Fibroblast of upper back skin (primary cell): ENCODE results near the gene CNOT2.

Experiments
- DNase-seq: peaks from one replicate; pipeline ENCODE4 v3.0.0-alpha.2; 2013

Gene CNOT2, protein sequence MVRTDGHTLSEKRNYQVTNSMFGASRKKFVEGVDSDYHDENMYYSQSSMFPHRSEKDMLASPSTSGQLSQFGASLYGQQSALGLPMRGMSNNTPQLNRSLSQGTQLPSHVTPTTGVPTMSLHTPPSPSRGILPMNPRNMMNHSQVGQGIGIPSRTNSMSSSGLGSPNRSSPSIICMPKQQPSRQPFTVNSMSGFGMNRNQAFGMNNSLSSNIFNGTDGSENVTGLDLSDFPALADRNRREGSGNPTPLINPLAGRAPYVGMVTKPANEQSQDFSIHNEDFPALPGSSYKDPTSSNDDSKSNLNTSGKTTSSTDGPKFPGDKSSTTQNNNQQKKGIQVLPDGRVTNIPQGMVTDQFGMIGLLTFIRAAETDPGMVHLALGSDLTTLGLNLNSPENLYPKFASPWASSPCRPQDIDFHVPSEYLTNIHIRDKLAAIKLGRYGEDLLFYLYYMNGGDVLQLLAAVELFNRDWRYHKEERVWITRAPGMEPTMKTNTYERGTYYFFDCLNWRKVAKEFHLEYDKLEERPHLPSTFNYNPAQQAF

DNA sequence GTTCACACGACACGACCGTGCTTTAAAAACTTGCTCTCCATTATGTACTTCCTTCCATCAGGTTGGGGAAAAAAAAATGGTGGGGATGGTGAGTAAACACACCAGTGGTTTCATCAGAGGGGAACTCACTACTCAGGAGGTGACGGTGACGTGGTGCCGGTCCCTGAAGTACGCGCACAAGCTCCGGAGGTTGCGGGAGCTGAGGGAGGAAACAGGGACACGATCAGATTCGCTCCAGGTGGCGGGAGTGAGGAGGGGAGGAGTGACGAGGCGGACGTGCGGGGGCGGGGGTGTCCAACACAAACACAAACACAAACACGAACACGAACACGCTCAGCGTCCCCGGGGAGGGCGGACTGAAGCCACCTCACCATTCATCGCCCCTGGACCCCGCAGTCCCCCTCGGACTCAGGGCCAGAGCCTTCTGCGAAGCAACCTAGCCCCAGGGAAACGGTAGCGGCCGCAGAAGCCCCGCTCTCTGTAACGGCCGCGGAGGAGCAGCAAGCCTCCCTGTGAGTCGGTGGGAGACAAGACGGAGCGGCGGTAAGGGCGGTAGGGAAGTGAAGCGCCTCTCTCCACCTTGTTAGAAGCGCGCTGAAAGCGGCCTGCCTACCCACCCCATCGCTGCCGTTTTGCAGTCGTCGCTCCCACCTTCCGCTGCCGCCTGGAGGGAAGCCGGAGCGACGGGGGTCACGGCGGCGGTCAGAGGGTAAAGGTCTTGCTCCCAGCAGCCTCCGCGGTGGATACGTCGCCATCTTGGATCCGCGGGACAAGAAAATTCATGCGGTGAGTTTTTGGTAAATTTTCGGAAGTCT, at the start of gene CNOT2:
Gene CNOT2 (plus strand): TSS at position 739 of the 815 bp plus-strand sequence. CDS start 34,794 bp downstream, outside the sequence.
- peak; percentile 87 for DNase-seq

DNA sequence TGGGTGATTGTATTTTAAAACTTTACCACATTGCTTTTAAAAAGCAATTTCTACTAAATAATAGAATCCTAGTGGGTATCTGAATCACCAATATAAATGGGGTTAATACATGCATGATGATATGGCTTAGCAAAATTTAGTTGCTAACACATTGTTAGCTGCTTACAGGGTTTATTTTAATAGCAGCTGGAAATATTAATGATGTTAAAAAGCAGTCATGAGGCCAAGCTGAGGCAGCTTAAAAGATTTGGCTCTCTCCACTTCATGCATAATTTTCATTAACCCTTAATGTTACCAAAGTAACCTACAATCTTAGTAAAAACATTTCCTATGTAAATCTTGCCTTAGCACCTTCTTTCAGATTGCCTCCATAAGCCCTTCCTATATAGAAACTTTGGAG, 49.2 kb upstream of the CNOT2 start:
- no peak for DNase-seq

DNA sequence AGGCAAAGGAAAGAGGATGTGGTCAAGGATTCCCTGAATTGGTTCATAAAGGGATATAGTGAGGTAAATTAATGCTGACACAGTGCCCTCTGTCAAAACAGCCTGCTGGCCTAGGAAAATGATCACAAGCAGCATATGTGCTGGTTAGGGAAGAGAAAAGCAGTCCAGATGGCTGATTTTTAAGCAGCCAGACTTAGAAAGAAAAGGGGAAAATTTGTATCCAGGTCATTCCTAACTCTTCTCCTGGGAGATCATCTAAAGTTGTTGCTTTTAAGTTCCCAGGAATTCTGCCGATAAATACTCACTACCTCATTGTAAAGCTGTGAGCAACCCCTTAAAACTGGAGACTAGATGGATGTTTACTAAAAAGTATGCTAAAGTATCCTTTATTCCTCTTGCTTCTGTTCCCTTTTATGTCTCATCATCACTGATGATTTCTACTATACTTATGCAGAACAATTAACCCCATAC, 46.4 kb upstream of the CNOT2 start:
- DNase-seq: peak; percentile 67

DNA sequence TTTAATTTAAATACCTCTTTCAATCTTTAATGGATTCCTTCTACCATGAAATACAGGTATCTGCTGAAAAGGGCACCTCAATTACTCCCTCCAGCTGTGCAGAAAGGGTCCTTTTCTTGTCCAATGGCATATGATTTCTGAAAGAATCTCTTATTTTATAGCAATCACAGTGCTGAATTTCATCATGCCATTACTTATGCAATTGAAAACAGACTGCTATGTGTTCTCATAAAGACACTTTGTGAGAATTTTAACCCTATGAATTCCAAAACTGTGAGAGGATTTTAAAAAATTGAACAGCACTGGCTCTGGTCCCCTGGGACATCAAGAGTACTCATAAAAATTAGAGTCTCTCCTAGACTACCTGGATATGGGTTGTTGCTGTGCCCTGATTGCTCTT, 45.9 kb upstream of the CNOT2 start:
- peak; percentile 82 for DNase-seq

DNA sequence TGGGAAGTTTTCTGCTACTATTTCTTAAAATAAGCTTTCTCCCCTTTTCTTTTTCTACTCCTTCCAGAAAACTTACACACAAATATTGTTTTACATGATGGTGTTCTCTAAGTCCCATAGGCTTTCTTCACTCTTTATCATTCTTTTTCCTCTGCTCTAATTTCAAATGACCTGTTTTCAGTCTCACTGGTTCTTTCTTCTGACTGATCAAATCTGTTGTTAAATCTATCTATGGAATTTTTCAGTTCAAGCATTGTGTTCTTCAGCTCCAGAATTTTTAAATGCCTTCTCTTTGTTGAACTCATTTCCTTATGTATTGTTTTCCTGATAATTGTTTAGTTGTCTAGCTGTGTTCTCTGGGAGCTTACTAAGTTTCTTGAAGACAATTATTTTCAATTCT, 29.5 kb upstream of the CNOT2 start:
- no peak for DNase-seq

DNA sequence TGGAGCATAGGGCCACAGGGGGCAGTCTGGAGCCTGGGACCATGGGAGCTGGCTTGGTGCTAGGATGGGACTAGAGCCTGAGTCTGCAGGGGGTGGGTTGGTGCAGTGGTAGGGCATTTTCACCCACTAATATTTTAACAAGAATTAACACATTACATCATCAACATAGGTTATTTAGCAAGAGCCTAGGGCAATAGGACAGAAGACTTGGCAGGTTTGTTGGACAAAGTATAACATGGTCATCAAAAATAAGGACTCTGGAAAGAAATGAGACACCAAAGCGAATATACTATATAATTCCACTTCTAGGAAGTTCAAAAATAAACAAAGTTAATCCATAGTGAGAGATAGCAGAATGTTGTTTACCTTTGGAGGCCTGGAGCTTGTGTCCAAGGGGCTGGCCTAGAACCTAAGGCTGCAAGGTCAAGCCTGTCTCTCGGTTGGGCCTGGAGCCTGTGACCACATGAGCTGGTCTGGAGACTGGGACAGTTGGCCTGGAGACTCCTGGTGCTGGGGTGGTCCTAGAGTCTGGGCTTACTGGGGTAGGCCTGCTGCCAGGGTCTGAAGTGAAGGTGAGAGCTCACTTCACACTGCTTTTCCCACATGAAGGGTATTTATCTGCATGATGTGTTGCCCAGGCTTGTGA, 28.1 kb upstream of the CNOT2 start:
- DNase-seq: no peak

DNA sequence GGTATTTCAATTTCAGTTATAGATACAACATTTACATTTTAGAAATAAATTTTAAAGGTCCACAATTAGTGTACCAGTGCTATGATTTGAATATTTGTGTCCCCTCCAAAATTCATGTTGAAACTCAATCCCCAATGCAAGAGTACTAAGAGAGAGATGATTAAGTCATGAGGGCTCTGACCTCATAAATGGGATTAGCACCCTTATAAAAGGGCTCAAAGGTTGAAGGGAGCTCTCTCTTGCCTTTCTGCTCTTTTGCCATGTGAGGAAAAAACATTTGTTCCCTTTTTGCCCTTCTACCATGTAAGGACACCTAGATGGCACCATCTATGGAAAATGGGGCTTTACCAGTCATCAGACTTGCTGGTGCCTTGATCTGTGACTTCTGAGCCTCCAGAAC, 25.8 kb upstream of the CNOT2 start:
- DNase-seq: no peak

DNA sequence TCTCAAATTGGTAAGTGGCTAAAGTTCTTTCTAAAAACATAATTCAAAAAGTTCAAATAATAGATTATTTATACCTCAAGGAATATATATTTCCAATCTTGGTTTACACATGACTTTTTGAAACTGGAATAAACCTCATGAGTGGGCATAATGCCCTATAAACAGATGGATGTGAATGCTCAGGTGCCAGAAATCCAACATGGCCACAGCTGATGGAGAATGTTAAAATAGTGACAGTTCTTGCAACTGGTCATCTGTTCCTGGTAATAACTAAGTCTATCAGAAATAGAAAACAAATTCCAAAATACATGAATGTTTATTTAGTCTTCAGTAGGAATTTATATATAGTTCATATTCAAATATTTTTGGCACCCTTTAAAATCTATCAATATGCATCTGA, 21.6 kb upstream of the CNOT2 start:
- DNase-seq: no peak

DNA sequence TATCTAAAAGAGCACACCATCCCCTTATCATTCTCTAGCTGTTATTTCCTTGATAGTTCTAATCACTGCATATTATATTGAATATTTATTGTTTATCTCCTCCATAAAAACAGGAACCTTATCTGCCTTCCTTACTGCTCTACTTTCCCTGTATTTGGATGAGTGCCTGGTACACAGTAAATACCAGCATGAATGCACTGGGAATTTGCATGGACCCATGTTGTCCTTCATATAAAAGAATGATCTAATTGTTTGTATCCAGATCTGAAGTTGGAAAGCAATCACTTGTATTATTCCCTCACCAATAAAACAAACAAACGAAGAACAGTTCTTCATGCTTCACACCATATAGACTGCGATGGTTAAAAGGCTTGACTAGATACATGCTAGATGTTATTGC, 15.3 kb upstream of the CNOT2 start:
- no peak for DNase-seq

DNA sequence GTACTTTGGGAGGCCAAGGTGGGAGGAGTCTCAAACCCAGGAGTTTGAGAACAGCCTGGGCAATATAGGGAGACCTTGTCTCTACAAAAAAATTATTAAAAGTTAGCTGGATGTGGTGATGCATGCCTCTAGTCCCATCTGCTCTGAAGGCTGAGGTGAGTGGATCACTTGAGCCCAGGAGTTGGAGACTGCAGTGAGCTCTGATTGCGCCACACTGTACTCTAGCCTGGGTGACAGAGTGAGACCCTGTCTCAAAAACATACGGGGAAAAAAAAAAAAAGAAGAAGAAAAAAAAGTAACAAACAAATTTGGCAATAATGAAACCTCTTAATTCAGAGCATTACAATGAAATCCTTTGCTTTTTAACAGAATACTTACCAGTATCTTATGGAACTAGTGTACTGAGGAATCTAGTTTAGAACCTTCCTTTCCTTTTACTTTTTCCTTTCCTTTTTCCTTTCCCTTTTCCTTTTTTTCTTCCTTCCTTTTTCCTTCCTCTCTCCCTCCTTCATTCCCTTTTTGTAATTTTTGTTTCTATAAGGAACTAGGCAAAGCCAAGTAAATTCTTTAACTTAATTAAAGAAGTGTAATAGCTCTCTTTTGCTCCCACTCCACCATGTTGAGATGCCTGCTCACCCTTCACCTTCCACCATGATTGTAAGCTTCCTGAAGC, 12.2 kb upstream of the CNOT2 start:
- no peak for DNase-seq

DNA sequence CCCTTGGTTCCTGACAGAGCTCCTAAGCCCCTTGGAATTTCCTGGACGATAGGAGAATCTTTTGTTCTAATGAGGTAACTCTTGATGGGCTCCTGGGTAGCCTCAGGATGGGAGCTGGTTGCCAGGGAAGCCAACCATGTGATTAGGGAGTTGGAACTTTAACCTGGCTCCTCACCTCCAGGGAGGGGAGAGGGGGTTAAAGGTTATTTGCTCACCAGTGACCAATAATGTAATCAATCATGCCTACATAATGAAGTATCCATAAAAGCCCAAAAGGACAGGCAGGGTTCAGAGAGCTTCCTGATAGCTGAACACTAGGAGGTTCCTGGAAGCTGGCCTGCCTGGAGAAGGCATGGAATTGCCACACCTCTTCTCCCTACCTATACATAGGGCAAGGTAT, 6.2 kb upstream of the CNOT2 start:
- DNase-seq: no peak

DNA sequence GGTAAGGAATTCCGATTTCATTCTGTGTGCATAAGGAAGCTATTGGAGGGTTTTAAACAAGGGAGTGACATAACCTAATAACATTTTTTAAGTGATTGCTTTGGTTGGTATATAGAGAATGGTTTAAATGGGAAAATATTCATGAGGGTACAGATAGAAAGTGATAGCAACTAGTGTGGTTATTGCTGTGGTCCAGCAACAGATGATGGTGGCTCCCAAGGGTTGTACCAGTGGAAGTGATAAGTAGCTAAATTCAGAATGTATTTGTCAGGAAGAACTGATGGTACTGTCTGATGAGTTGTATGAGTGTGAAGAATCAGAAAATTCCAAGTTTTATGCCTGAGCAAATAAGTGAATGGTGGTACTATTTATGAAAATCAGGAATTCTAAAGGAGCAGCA, 2.6 kb upstream of the CNOT2 start:
- no peak for DNase-seq

DNA sequence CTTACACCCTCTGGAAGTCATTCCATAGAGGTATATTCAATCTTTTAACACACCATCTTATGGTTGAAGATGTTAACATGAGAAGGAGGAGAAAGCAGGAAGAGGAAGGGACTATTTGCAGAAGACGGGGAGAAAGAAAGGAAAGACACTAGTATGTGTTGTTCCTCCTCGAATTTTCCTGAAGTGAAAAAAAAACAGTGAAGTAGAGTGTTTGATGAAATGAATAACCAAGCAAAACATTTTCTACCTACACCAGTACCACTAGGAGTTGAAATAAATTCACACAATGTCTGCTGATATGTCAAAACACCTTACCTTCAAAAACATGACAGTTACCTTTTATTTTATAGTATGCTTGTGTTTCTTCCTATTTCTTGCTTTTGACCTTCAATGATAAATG, 1.4 kb upstream of the CNOT2 start:
- DNase-seq: no peak

DNA sequence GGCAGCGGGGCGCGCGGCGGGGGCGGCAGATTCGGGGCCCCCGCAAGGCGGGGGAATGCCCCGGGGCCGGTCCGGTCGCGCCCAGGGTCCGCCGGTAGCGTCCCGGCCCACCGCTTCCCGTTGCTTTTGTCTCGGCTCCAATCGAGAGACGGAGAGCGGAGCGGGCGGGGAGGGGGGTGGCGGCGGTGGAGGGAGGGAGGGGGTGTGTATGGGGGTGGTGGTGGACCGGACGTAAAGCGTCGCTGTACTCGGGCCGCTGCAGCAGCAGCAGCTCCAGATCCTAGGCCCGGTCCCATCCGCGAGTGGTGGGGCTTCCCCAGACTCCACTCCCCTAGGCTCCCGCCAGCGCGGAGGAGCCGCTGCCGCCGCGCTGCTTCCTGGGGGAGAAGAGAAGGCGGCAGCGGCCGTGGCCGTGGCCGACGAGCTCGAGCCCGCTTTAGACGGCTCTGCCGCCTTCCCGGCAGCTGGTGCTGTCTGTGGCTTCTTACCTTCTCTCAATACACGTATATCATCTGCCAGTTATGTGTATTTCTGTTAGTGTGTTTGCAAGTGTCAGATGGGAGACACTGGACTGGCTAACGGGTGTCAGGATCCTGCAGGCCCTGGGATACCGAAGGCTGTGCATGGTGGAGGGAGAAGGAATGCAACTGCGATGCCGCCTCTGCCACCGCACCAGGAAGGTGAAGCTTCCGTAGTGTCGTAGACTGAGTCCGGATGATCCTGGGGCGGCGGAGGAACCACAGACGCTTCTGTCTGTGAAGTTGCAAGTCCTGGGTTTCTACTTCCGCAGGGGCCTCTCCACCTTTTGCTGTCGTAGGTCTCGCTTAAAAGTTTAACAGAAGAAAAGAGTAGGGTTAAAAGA, 508 bp downstream of the CNOT2 start:
- peak; percentile 64 for DNase-seq

DNA sequence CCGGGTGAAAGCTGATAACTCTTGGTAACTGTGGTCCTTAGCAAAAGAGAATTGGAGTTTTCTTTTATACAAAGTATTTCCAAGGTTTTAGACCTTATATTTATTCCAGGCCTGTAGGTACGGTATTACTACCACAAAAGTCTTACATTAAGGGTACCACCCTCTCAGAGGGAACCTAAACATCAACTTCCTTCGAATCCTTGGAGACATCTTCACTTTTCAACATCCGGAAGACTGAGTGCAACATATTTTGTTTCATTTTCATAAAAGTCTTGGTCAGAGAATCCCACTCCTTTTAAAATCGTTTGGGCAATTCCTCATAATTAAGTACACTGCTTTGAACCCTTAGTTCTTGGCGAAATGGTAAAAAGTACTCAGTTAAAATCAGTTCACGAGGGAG, 1.2 kb downstream of the CNOT2 start:
- no peak for DNase-seq

DNA sequence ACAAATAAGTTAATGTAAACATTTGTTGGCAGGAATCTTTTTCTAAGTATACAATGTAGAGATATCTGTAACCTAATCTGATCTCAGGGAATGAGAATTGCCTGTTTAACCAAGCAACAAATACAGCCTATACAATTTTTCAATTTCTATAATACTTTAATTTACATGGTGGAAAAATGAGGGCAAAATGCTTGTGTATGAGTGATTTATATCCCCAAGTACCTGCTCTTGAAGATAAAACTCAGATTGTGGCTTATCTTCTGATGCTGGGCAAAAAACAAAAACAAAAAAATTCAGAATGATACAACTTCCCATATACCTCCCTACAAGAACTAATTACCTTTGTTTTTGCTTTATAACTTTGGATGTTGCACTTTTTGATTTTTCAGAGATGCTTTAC, 2.2 kb downstream of the CNOT2 start:
- no peak for DNase-seq

DNA sequence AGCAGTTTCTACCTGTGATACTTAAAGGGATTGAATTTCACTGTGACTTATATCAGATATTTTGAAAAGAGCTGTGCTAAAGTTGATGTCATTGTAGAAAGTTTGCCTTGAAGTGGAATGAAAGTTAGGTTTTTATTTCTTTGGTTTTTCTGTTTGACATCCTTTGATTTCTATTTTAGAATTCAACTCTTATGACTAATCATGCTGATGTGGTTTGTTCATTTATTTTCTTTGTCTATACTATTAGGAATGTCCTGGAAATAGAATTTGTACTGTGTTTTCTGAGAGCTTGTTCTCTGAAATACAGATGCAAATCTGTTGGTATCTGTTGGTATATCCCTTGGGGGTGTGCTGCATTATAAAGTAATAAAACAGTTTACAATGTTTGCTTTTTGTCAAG, 3.3 kb downstream of the CNOT2 start:
- DNase-seq: peak; percentile 42

DNA sequence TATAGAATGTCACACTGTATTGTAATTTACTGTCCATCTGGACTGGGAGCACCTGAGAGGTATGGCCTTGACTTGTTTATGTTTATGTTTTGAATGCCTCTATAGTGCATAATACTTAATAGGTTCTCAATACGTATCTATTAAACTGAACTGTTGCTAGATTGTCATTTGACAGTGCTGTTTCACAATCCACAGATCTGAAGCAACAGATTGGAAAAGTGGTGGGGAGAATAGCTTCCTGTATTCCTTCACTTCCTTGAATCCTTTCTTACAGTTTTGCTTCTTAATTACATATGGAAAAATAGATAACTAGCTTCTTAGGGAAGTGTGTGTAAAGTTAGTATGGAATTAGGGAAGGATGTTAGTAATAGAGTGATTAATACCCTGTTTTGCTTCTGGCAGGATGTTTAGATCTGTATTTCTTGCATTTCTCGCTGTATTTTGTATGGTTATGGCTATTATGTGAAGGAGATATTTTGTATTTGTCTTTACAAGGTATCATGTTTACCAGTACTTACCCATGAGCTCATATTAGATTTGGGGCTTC, 4.5 kb downstream of the CNOT2 start:
- no peak for DNase-seq

DNA sequence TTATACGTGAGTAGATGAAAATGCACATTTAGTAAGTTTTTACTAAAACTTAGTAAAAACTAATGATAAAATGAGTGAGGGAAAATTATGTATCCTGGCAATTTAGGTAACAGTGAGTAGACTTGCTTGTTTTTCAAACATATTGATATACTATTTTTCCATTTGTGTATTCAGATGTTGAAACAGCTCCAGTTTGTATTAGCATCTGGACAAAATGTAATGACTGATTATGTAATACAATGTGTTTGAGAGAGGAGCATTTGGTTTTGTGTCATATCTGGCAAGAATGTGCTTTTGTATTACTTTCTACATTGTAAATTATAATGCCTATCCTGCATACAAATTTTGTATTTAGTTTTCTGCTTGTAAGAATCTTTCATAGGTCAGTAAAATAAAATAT, 5.6 kb downstream of the CNOT2 start:
- DNase-seq: no peak

DNA sequence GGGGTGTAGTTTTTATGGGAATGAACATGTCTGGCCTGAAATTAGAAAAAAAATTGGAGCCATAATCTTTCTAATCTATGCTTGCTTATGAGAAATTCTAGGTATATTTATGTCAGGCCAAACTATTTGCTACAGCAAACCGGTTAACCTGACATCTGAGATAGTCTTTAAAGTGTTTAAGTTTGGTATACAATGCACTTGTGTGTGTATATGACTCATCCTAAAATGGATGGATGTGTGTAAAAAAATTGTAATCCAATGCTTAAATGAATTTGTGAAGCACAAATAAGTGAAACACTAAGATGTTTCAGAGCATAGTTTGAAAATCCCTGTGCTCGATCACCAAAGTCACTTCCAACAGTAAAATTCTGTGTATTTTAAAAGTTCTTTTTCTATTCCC, 6.7 kb downstream of the CNOT2 start:
- no peak for DNase-seq

DNA sequence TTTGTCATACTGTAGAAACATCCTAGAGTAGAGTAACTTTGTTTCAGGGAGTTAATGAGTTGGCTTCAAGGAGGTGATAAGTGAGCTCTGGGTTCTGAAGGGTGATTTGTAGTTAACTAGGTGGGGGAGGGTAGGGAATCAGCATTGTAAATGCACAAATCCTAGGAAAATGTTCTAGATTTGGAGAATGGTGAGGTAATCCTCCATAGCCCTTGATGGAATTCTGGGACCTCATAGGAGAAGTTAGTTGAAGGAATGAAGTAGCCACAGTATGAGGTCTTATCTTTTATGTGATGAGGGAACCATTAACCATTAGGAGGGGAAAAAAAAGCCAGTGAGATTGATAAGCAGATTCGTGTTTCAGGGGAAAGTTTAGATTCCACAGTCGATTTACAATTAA, 8.0 kb downstream of the CNOT2 start:
- DNase-seq: no peak

DNA sequence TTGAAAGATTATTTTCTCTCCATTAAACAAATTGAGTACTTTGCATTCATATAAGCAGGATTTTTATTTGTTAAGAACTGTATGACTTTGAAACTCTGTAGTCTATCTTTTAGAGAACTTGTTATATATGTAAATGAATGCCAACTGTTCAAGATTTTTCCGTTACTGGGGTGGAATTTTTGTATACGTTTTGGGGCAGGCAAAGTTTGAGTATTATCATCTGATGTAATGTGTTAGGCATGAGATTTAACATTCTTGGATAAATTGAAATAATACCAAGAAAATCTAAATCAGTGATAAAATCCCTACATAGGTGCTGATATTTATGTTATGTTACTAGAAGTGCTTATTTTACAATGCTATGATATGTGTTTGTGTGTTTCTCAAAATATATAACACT, 8.4 kb downstream of the CNOT2 start:
- peak; percentile 36 for DNase-seq
